Keratinocyte (primary cell): ENCODE measurements around the gene SIX6. TPM values are rescaled to one million over a fixed set of nuclear protein-coding genes. Genes with fewer than 3 reads are reported as not detected.

Source experiments
- DNase-seq: peaks from one replicate; pipeline ENCODE4 v3.0.0-alpha.2; 2011; ENCODE audit warnings: low read depth, missing footprints, low spot score
- FAIRE-seq: peaks from 2 replicates; lab custom pipeline; 2011; peaks lifted over from hg19 to GRCh38; lab: Jason Lieb, UNC
- H2AFZ ChIP-seq: 2 replicates; pipeline ENCODE4 v1.6.0; 2012; ENCODE audit warnings: low read length, control low read depth, inconsistent platforms; ENCODE audit not compliant: control insufficient read depth
- H3K27ac ChIP-seq: 2 replicates; pipeline ENCODE4 v1.5.1; 2011; ENCODE audit warnings: low read length; ENCODE audit not compliant: control insufficient read depth, insufficient read depth
- H3K27me3 ChIP-seq: 3 replicates; pipeline ENCODE4 v1.6.0; 2011; ENCODE audit warnings: low read length; ENCODE audit not compliant: control insufficient read depth, insufficient read depth; ENCODE audit errors: extremely low read depth
- H3K36me3 ChIP-seq, 2 experiments: 2 replicates in 1 of 2; 3 replicates in 1 of 2; pipeline ENCODE4 v1.5.1; 2011; ENCODE audit warnings: low read length in 2 of 2, mild to moderate bottlenecking in 1 of 2; ENCODE audit not compliant: control insufficient read depth in 2 of 2, insufficient read depth in 2 of 2; ENCODE audit errors: extremely low read depth in 1 of 2
- H3K4me1 ChIP-seq: 3 replicates; pipeline ENCODE4 v1.5.1; 2011; ENCODE audit warnings: low read length; ENCODE audit not compliant: control insufficient read depth, insufficient read depth; ENCODE audit errors: extremely low read depth
- H3K4me2 ChIP-seq: 3 replicates; pipeline ENCODE4 v1.6.0; 2011; ENCODE audit warnings: low read depth, low read length; ENCODE audit not compliant: control insufficient read depth, insufficient read depth; ENCODE audit errors: extremely low read depth
- H3K4me3 ChIP-seq, 3 experiments: fragments of 200-600 bp in 1 of 3; sonication (generic) in 1 of 3; 2 replicates in 2 of 3; 3 replicates in 1 of 3; pipeline ENCODE4 v1.5.1; 2011 to 2016; ENCODE audit warnings: low read length in 3 of 3, mild to moderate bottlenecking in 3 of 3, control low read depth in 2 of 3, inconsistent platforms in 1 of 3, low read depth in 1 of 3, mixed read lengths in 1 of 3, mixed run types in 1 of 3, moderate library complexity in 1 of 3; ENCODE audit not compliant: control insufficient read depth in 2 of 3, insufficient read depth in 2 of 3; ENCODE audit errors: extremely low read depth in 1 of 3
- H3K79me2 ChIP-seq: 2 replicates; pipeline ENCODE4 v1.6.0; 2012; ENCODE audit warnings: low read length; ENCODE audit not compliant: control insufficient read depth, insufficient read depth
- H3K9ac ChIP-seq: 3 replicates; pipeline ENCODE4 v1.6.0; 2011; ENCODE audit warnings: low read length; ENCODE audit not compliant: control insufficient read depth, insufficient read depth; ENCODE audit errors: extremely low read depth
- H3K9me1 ChIP-seq: 3 replicates; pipeline ENCODE4 v1.6.0; 2011; ENCODE audit warnings: low read length; ENCODE audit not compliant: control insufficient read depth, insufficient read depth; ENCODE audit errors: extremely low read depth
- H3K9me3 ChIP-seq: 2 replicates; pipeline ENCODE4 v1.5.1; 2012; ENCODE audit warnings: low read depth, low read length; ENCODE audit not compliant: control insufficient read depth
- H4K20me1 ChIP-seq: 3 replicates; pipeline ENCODE4 v1.6.0; 2011; ENCODE audit warnings: low read length; ENCODE audit not compliant: control insufficient read depth, insufficient read depth; ENCODE audit errors: extremely low read depth
- CTCF ChIP-seq, 3 experiments: IDR thresholded peaks in 1 of 3; conservative IDR thresholded peaks in 1 of 3; optimal IDR thresholded peaks in 1 of 3; 2 replicates in 2 of 3; 3 replicates in 1 of 3; pipeline versions ENCODE3 to v1.5.1; 2011; ENCODE audit warnings: low read length in 3 of 3, mild to moderate bottlenecking in 3 of 3, moderate library complexity in 2 of 3, control low read depth in 1 of 3, inconsistent platforms in 1 of 3; ENCODE audit not compliant: insufficient read depth in 2 of 3; ENCODE audit errors: extremely low read depth in 1 of 3
- EZH2 ChIP-seq: IDR thresholded peaks from one replicate; pipeline ENCODE4 v1.6.1; 2012; ENCODE audit warnings: inconsistent platforms, mild to moderate bottlenecking, low read length, moderate library complexity
- dilution Hi-C: fragments of 300-500 bp; cut with MboI; formaldehyde crosslinking; loops from one replicate; pipeline ENCODE4 v1.7.0; 2020; ENCODE audit warnings: low sequenced_read_pairs; ENCODE audit not compliant: extremely low pct_ligation_motif_present
- polyA plus RNA-seq, 5 experiments: library from polyadenylated mRNA; depleted of rRNA in 3 of 5; stranded (reverse) in 3 of 5; stranded (forward) in 1 of 5; unstranded in 1 of 5; fragments of >200 nt; gene quantifications; 1 replicate in 1 of 5; 2 replicates in 3 of 5; 3 replicates in 1 of 5; pipeline versions ENCODE4 v1.2.1 to v1.2.3, GENCODE V29; 2011 to 2012; ENCODE audit warnings: missing spikeins in 2 of 5, low read depth in 1 of 5, low replicate concordance in 1 of 5

Gene SIX6
- polyA plus RNA-seq, 1 donor (not counting 4 experiments of a cell fraction or from before 2014, with no cell fraction given), result not detected

- Histone ChIP-seq H3K27ac (no peak overlapping the region), H3K4me3 (no peak overlapping the region), H3K27me3 (peaks cover 21% of the 10 kb centered on the region), H3K4me2 (no peak overlapping the region), H3K9me1 (no peaks in the 10 kb centered on the region), H3K79me2 (no peaks in the 10 kb centered on the region), H3K9me3 (no peaks in the 10 kb centered on the region), H4K20me1 (no peaks in the 10 kb centered on the region), H3K9ac (no peak overlapping the region), H2AFZ (no peak overlapping the region), H3K36me3 (no peaks in the 10 kb centered on the region), H3K4me1 (no peaks in the 10 kb centered on the region)
- TF ChIP-seq CTCF (optimal IDR thresholded peaks at IDR 0.05 in 1 of 3, IDR thresholded peaks at IDR 0.05 in 1 of 3, conservative IDR thresholded peaks at IDR 0.05 in 1 of 3; ENCODE audit: extremely low read depth in 1 of 3, insufficient read depth in 2 of 3, low read length in 3 of 3), result no peak
- TF ChIP-seq EZH2, result no peak
- dilution Hi-C loops, result no loop called here
- DNase-seq (no peak), FAIRE-seq (no peak)
These were observed 18.7 kb upstream of the SIX6 start for GRCh38 chr14:60490270-60490669.

DNA sequence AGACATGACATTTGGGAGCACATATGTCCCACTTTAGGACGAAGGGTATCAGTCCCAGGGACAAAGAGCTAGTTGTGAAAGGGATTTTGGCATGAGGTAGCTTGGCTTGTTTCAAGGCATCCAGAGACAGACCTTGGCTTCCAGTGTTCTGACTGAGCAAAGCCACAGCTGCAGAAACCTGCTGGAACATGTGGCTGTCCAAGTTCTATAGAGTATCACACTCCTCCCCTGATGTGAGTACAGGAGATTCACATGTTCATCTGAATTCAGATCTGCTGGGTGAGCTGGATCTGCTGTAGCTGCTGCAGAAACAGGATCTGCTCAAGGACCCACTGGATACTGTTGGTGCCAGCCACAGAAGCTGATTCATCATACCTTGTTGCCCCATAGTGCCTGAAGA is 13.0 kb upstream of the SIX6 start:
- H3K79me2 ChIP-seq, result no peaks in the 10 kb centered on the region
- no peak for FAIRE-seq
- H3K4me2 ChIP-seq, result no peak overlapping the region
- DNase-seq, result no peak
- H4K20me1 ChIP-seq, result no peaks in the 10 kb centered on the region
- peaks cover 2% of the 10 kb centered on the region for H3K27me3 ChIP-seq
- H3K4me1 ChIP-seq, result no peaks in the 10 kb centered on the region
- H3K9ac ChIP-seq, result no peak overlapping the region
- no peak for TF ChIP-seq EZH2
- TF ChIP-seq CTCF (optimal IDR thresholded peaks at IDR 0.05 in 1 of 3, IDR thresholded peaks at IDR 0.05 in 1 of 3, conservative IDR thresholded peaks at IDR 0.05 in 1 of 3; ENCODE audit: extremely low read depth in 1 of 3, insufficient read depth in 2 of 3, low read length in 3 of 3), result no peak
- no peak overlapping the region for H3K4me3 ChIP-seq
- no peak overlapping the region for H2AFZ ChIP-seq
- H3K9me1 ChIP-seq, result no peaks in the 10 kb centered on the region
- H3K9me3 ChIP-seq, result no peaks in the 10 kb centered on the region
- no peak overlapping the region for H3K27ac ChIP-seq
- no peaks in the 10 kb centered on the region for H3K36me3 ChIP-seq
- dilution Hi-C loops, result no loop called here
